KMS-11 (cell line): ENCODE results near the gene UGT2B7.

Source experiments
- H2AFZ ChIP-seq: fragments of 200-600 bp; sonication (generic); 2 replicates; pipeline ENCODE4 v1.6.1; 2016; ENCODE audit warnings: antibody characterized with exemption, mixed run types, low read depth
- H3K27ac ChIP-seq: fragments of 200-600 bp; sonication (generic); 2 replicates; pipeline ENCODE4 v1.6.1; 2016; ENCODE audit warnings: mild to moderate bottlenecking, mixed run types
- H3K27me3 ChIP-seq: fragments of 200-600 bp; sonication (generic); 2 replicates; pipeline ENCODE4 v1.6.1; 2017; ENCODE audit warnings: mild to moderate bottlenecking, low read depth, mixed run types, moderate library complexity; ENCODE audit not compliant: insufficient read depth
- H3K36me3 ChIP-seq: fragments of 200-600 bp; sonication (generic); 2 replicates; pipeline ENCODE4 v1.6.1; 2017; ENCODE audit warnings: mild to moderate bottlenecking, mixed run types; ENCODE audit not compliant: insufficient read depth
- H3K4me1 ChIP-seq: fragments of 200-600 bp; sonication (generic); 2 replicates; pipeline ENCODE4 v1.6.1; 2016; ENCODE audit warnings: mild to moderate bottlenecking, low read depth, mixed run types; ENCODE audit not compliant: poor library complexity, severe bottlenecking
- H3K4me2 ChIP-seq: fragments of 200-600 bp; sonication (generic); 2 replicates; pipeline ENCODE4 v1.7.0; 2016; ENCODE audit warnings: mild to moderate bottlenecking, mixed run types
- H3K4me3 ChIP-seq: fragments of 200-600 bp; sonication (generic); IDR thresholded peaks from 2 replicates; pipeline ENCODE4 v1.6.1; 2017; ENCODE audit warnings: low read depth, low read length, mixed read lengths; ENCODE audit not compliant: insufficient read depth
- H3K79me2 ChIP-seq: fragments of 200-600 bp; sonication (generic); 2 replicates; pipeline ENCODE4 v1.6.1; 2016; ENCODE audit warnings: low read depth, mixed run types; ENCODE audit not compliant: insufficient read depth
- H3K9ac ChIP-seq: fragments of 200-600 bp; sonication (generic); 2 replicates; pipeline ENCODE4 v1.6.1; 2016; ENCODE audit warnings: mild to moderate bottlenecking, mixed run types
- H4K20me1 ChIP-seq: fragments of 200-600 bp; sonication (generic); 2 replicates; pipeline ENCODE4 v1.6.1; 2016; ENCODE audit warnings: mild to moderate bottlenecking, mixed run types; ENCODE audit not compliant: insufficient read depth
- TF ChIP-seq, protein P1 (sequence below): fragments of 200-600 bp; sonication (generic); conservative IDR thresholded peaks from 2 replicates; pipeline ENCODE4 v1.6.1; 2017; ENCODE audit warnings: low read depth, mild to moderate bottlenecking, antibody characterized with exemption, low read length, moderate library complexity, mixed read lengths

UGT2B7 gene

DNA sequence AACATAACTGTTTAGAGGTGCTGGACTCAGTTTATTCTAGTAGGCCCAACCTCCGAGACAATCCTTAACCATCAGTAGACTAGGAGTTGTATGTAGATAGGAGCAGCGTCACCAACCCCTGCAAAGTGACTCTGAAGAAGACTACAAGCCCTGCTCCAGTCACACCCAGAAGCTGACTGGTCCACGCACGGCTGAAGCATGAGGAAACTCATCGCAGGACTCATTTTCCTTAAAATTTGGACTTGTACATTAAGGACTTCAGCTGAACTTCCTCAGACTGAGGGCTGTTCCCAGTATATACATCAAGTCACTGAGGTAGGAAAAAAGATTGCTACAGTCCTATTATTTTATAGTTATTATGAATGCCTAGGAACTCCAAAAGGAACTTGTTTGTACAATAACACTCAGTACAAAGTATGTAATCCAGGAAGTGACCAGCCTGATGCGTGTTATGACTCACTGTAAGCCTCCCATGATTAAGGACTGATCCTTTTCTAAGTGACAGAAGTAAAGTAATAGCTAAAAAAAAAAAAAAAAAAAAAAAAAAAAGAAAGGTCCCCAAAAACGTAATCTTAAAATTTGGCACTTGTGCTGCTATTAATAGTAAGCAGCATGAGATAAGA is 41.6 kb upstream of the UGT2B7 start:
- Histone ChIP-seq H3K27me3 (no peaks in the 10 kb centered on the region), H3K27ac (no peak overlapping the region), H3K9ac (no peak overlapping the region), H3K4me3 (no peak overlapping the region), H3K79me2 (no peaks in the 10 kb centered on the region), H3K4me2 (no peak overlapping the region), H2AFZ (no peak overlapping the region), H3K4me1 (no peaks in the 10 kb centered on the region), H4K20me1 (no peaks in the 10 kb centered on the region), H3K36me3 (no peaks in the 10 kb centered on the region)
- TF ChIP-seq, protein P1, sequence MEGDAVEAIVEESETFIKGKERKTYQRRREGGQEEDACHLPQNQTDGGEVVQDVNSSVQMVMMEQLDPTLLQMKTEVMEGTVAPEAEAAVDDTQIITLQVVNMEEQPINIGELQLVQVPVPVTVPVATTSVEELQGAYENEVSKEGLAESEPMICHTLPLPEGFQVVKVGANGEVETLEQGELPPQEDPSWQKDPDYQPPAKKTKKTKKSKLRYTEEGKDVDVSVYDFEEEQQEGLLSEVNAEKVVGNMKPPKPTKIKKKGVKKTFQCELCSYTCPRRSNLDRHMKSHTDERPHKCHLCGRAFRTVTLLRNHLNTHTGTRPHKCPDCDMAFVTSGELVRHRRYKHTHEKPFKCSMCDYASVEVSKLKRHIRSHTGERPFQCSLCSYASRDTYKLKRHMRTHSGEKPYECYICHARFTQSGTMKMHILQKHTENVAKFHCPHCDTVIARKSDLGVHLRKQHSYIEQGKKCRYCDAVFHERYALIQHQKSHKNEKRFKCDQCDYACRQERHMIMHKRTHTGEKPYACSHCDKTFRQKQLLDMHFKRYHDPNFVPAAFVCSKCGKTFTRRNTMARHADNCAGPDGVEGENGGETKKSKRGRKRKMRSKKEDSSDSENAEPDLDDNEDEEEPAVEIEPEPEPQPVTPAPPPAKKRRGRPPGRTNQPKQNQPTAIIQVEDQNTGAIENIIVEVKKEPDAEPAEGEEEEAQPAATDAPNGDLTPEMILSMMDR: no peak

DNA sequence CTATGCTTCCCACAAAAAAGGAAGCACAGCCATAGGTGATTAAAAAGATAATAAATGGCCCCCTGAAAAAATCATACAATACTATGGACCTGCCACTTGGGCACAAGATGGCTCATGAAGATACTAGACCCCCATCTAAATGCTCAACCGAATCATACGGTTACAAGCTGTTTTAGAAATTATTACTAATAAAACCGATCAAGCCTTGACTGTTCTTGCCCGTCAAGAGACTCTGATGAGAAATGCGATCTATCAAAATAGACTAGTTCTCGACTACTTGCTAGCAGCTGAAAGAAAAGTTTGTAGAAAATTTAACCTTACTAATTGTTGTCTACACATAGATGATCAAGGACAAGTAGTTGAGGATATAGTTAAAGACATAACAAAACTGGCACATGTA is 40.1 kb upstream of the UGT2B7 start:
- Histone ChIP-seq H3K27ac (no peak overlapping the region), H3K36me3 (no peaks in the 10 kb centered on the region), H3K27me3 (no peaks in the 10 kb centered on the region), H3K79me2 (no peaks in the 10 kb centered on the region), H2AFZ (no peak overlapping the region), H3K4me2 (no peak overlapping the region), H3K4me1 (no peaks in the 10 kb centered on the region), H4K20me1 (no peaks in the 10 kb centered on the region), H3K4me3 (no peak overlapping the region), H3K9ac (no peak overlapping the region)
- TF ChIP-seq, protein P1: no peak

DNA sequence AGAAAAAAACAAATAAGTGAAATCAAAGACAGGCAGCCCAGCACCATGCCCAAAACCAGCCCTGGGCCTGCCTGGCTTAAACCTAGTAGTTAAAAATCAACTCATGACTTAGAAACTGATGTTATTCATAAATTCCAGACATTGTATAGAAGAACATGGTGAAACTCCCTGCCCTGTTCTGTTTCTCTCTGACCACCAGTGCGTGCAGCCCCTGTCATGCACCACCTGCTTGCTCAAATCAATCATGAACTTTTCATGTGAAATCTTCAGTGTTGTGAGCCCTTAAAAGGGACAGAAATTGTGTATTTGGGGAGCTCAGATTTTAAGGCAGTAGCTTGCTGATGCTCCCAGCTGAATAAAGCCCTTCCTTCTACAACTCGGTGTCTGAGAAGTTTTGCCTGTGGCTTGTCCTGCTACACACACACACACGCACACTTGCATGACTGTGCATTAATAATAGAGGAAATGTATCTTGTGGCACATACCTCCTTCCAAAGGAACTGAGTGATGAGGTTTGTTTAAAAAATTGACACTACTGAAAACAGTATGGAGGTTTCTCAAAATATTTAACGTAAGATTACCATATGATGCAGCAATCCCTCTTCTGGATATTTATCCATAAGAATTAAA is 39.2 kb upstream of the UGT2B7 start:
- H3K4me2 ChIP-seq: no peak overlapping the region
- H3K9ac ChIP-seq: no peak overlapping the region

DNA sequence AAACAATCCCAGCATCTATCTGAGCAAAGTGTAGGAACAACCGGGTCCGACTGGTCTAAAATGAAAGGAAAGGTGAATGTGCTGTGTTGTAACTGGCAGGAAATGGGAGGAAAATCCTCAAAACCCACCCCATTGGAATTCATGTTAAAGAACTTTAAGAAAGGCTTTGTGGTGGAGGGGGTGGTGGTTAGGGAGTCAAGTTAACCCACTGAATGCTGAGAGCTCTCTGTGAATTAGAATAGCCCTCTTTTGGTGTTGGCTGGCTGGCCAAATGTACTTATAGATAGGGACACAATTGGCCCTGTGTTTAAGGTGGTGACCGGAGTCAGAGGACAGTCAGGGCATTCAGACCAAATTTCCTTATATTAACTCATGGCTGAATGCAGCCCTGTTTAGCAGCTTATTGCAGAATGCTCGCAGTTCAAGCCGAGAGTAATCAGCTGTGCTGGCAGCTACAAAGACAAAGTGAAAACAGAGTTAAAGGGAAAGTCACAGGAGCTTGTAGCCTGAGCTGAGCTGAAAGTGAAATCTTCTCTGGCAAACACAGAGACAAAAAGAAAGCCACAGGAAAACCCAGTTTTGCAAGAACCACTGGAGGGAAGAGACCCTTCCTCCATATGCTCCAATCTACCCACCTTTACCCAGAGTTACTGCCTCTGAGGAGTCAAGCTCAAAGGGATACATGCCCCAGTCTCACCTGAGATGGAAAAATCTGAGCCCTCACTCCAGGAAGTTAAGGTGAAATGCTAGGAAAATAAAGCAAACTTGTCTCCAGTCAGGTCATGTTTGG is 38.5 kb upstream of the UGT2B7 start:
- no peak overlapping the region for H3K4me3 ChIP-seq
- no peak overlapping the region for H3K27ac ChIP-seq
- no peak overlapping the region for H3K4me2 ChIP-seq
- H3K9ac ChIP-seq: no peak overlapping the region
- no peaks in the 10 kb centered on the region for H3K4me1 ChIP-seq
- no peaks in the 10 kb centered on the region for H3K36me3 ChIP-seq
- no peaks in the 10 kb centered on the region for H3K27me3 ChIP-seq
- TF ChIP-seq, protein P1: no peak
- no peak overlapping the region for H2AFZ ChIP-seq
- no peaks in the 10 kb centered on the region for H4K20me1 ChIP-seq
- H3K79me2 ChIP-seq: no peaks in the 10 kb centered on the region

More for the DNA sequence above, 39.2 kb upstream of the UGT2B7 start:
- Histone ChIP-seq H3K4me1 (no peaks in the 10 kb centered on the region), H2AFZ (no peak overlapping the region), H3K79me2 (no peaks in the 10 kb centered on the region), H3K27ac (no peak overlapping the region), H4K20me1 (no peaks in the 10 kb centered on the region), H3K4me3 (no peak overlapping the region), H3K27me3 (no peaks in the 10 kb centered on the region), H3K36me3 (no peaks in the 10 kb centered on the region)
- TF ChIP-seq, protein P1: no peak
